HUDEP-2 (cell line): Measurements from ENCODE around the gene CMTM1.
"Not testable (repeated sequence)": the region's sequence is repeated elsewhere in the genome, so short reads cannot be mapped to it uniquely, and the experiment has no call there.

Source experiments
- DNase-seq, 76 experiments: peaks; one replicate each; lab custom pipeline; 2025; ENCODE audit not compliant: unreplicated experiment in 76 of 76; lab: John Stamatoyannopoulos, UW

Gene CMTM1

GRCh38 chr16:66588981-66589713 is 22.9 kb downstream of the CMTM1 start:
- DNase-seq, result peak in 59 of 76 experiments; percentile 12 to 77 (median 43)

- no peak for DNase-seq
Observed at GRCh38 chr16:66590322-66590721, 24.1 kb downstream of the CMTM1 start.

- DNase-seq, result no peak
Observed at GRCh38 chr16:66591018-66591417, 24.8 kb downstream of the CMTM1 start.

GRCh38 chr16:66592241-66592640 is 26.0 kb downstream of the CMTM1 start:
- no peak for DNase-seq

- no peak for DNase-seq
Observed at GRCh38 chr16:66592814-66593213, 26.6 kb downstream of the CMTM1 start.

- DNase-seq, result no peak
Observed at GRCh38 chr16:66594739-66595138, 28.5 kb downstream of the CMTM1 start.

- DNase-seq, result not testable (repeated sequence)
Observed at GRCh38 chr16:66596559-66596958, 30.3 kb downstream of the CMTM1 start.

- DNase-seq, result no peak
Observed at GRCh38 chr16:66596986-66597848, 31.0 kb downstream of the CMTM1 start.

GRCh38 chr16:66598111-66598510 is 31.9 kb downstream of the CMTM1 start:
- no peak for DNase-seq

- no peak for DNase-seq
Observed at GRCh38 chr16:66599726-66600125, 33.5 kb downstream of the CMTM1 start.

GRCh38 chr16:66600477-66600876 is 34.2 kb downstream of the CMTM1 start:
- no peak for DNase-seq

- no peak for DNase-seq
Observed at GRCh38 chr16:66601471-66601870, 35.2 kb downstream of the CMTM1 start.

GRCh38 chr16:66603537-66604375 is 37.5 kb downstream of the CMTM1 start:
- peak in 7 of 76 experiments; percentile 12 to 40 (median 16) for DNase-seq

- peak in 32 of 76 experiments; percentile 3 to 49 (median 26) for DNase-seq
Observed at GRCh38 chr16:66604376-66605176, 38.3 kb downstream of the CMTM1 start, which contains the start of gene CMTM3. Gene CMTM3 (plus strand): TSS chr16:66604704. CDS start chr16:66604806, 102 bp downstream.

- DNase-seq, result peak in 1 of 76 experiments; percentile 5
Observed at GRCh38 chr16:66605177-66605978, 39.1 kb downstream of the CMTM1 start.

- no peak for DNase-seq
Observed at GRCh38 chr16:66605979-66606751, 39.9 kb downstream of the CMTM1 start.

GRCh38 chr16:66608241-66609138 is 42.3 kb downstream of the CMTM1 start:
- DNase-seq, result peak in 69 of 76 experiments; percentile 19 to 88 (median 67)
